ENCODE data around the gene TNNT3.

Gene TNNT3

GRCh38 chr11:1899090-1899489 is 20.4 kb upstream of the TNNT3 start:
- H3K4me1 ChIP-seq (ENCODE audit: control insufficient read depth, insufficient read depth, low read length): no peaks in the 10 kb centered on the region
- H3K4me3 ChIP-seq (ENCODE audit: insufficient read depth, low read depth, low read length): no peak overlapping the region
- no peaks in the 10 kb centered on the region for H3K27me3 ChIP-seq (ENCODE audit: control insufficient read depth, insufficient read depth, low read length, poor library complexity, severe bottlenecking)
- no peaks in the 10 kb centered on the region for H3K36me3 ChIP-seq (ENCODE audit: control insufficient read depth, insufficient read depth, low read length)
- WGBS, 2 experiments: 95 to 96% methylated on average over 4 of the region's 4 CpGs
- no peak overlapping the region for H3K27ac ChIP-seq (ENCODE audit: insufficient read depth, low read depth, low read length, poor library complexity, severe bottlenecking)
- no peaks in the 10 kb centered on the region for H3K9me3 ChIP-seq (ENCODE audit: control insufficient read depth, low read length)

GRCh38 chr11:1899686-1900085 is 19.8 kb upstream of the TNNT3 start:
- 93 to 97% methylated on average over 3 of the region's 5 CpGs for WGBS, 2 experiments
- Histone ChIP-seq H3K9me3 (ENCODE audit: control insufficient read depth, low read length) (no peaks in the 10 kb centered on the region), H3K4me3 (ENCODE audit: insufficient read depth, low read depth, low read length) (no peak overlapping the region), H3K27ac (ENCODE audit: insufficient read depth, low read depth, low read length, poor library complexity, severe bottlenecking) (no peak overlapping the region), H3K36me3 (ENCODE audit: control insufficient read depth, insufficient read depth, low read length) (no peaks in the 10 kb centered on the region), H3K4me1 (ENCODE audit: control insufficient read depth, insufficient read depth, low read length) (no peaks in the 10 kb centered on the region), H3K27me3 (ENCODE audit: control insufficient read depth, insufficient read depth, low read length, poor library complexity, severe bottlenecking) (no peaks in the 10 kb centered on the region)

- Histone ChIP-seq H3K9me3 (ENCODE audit: control insufficient read depth, low read length) (no peaks in the 10 kb centered on the region), H3K27me3 (ENCODE audit: control insufficient read depth, insufficient read depth, low read length, poor library complexity, severe bottlenecking) (no peaks in the 10 kb centered on the region), H3K4me3 (ENCODE audit: insufficient read depth, low read depth, low read length) (no peak overlapping the region), H3K36me3 (ENCODE audit: control insufficient read depth, insufficient read depth, low read length) (no peaks in the 10 kb centered on the region), H3K4me1 (ENCODE audit: control insufficient read depth, insufficient read depth, low read length) (no peaks in the 10 kb centered on the region), H3K27ac (ENCODE audit: insufficient read depth, low read depth, low read length, poor library complexity, severe bottlenecking) (no peak overlapping the region)
- 72 to 79% methylated on average over 4 to 5 of the region's 5 CpGs for WGBS, 2 experiments
These were observed 13.3 kb upstream of the TNNT3 start for GRCh38 chr11:1906181-1906580.

- Histone ChIP-seq H3K27ac (ENCODE audit: insufficient read depth, low read depth, low read length, poor library complexity, severe bottlenecking) (no peak overlapping the region), H3K4me1 (ENCODE audit: control insufficient read depth, insufficient read depth, low read length) (no peaks in the 10 kb centered on the region), H3K27me3 (ENCODE audit: control insufficient read depth, insufficient read depth, low read length, poor library complexity, severe bottlenecking) (no peaks in the 10 kb centered on the region), H3K4me3 (ENCODE audit: insufficient read depth, low read depth, low read length) (no peak overlapping the region), H3K9me3 (ENCODE audit: control insufficient read depth, low read length) (no peaks in the 10 kb centered on the region), H3K36me3 (ENCODE audit: control insufficient read depth, insufficient read depth, low read length) (no peaks in the 10 kb centered on the region)
- WGBS, 2 experiments: 78 to 79% methylated on average over 14 of the region's 14 CpGs
These were observed 12.7 kb upstream of the TNNT3 start for GRCh38 chr11:1906611-1907423.

- Histone ChIP-seq H3K27ac (ENCODE audit: insufficient read depth, low read depth, low read length, poor library complexity, severe bottlenecking) (no peak overlapping the region), H3K27me3 (ENCODE audit: control insufficient read depth, insufficient read depth, low read length, poor library complexity, severe bottlenecking) (no peaks in the 10 kb centered on the region), H3K9me3 (ENCODE audit: control insufficient read depth, low read length) (no peaks in the 10 kb centered on the region), H3K4me3 (ENCODE audit: insufficient read depth, low read depth, low read length) (no peak overlapping the region), H3K36me3 (ENCODE audit: control insufficient read depth, insufficient read depth, low read length) (no peaks in the 10 kb centered on the region), H3K4me1 (ENCODE audit: control insufficient read depth, insufficient read depth, low read length) (no peaks in the 10 kb centered on the region)
- 76 to 79% methylated on average over 9 of the region's 9 CpGs for WGBS, 2 experiments
These were observed 10.9 kb upstream of the TNNT3 start for GRCh38 chr11:1908618-1909017.

- 85 to 94% methylated on average over 7 of the region's 7 CpGs for WGBS, 2 experiments
- no peaks in the 10 kb centered on the region for H3K36me3 ChIP-seq (ENCODE audit: control insufficient read depth, insufficient read depth, low read length)
These were observed 10.0 kb upstream of the TNNT3 start for GRCh38 chr11:1909524-1909923.

GRCh38 chr11:1912289-1912878 is 7.1 kb upstream of the TNNT3 start:
- no peaks in the 10 kb centered on the region for H3K4me1 ChIP-seq (ENCODE audit: control insufficient read depth, insufficient read depth, low read length)
- WGBS, 2 experiments: 94 to 96% methylated on average over 13 of the region's 13 CpGs
- H3K27me3 ChIP-seq (ENCODE audit: control insufficient read depth, insufficient read depth, low read length, poor library complexity, severe bottlenecking): no peaks in the 10 kb centered on the region
- no peak overlapping the region for H3K27ac ChIP-seq (ENCODE audit: insufficient read depth, low read depth, low read length, poor library complexity, severe bottlenecking)
- no peak overlapping the region for H3K4me3 ChIP-seq (ENCODE audit: insufficient read depth, low read depth, low read length)
- no peaks in the 10 kb centered on the region for H3K9me3 ChIP-seq (ENCODE audit: control insufficient read depth, low read length)
- H3K36me3 ChIP-seq (ENCODE audit: control insufficient read depth, insufficient read depth, low read length): no peaks in the 10 kb centered on the region

More at GRCh38 chr11:1909524-1909923, 10.0 kb upstream of the TNNT3 start:
- H3K27me3 ChIP-seq (ENCODE audit: control insufficient read depth, insufficient read depth, low read length, poor library complexity, severe bottlenecking): no peaks in the 10 kb centered on the region
- no peaks in the 10 kb centered on the region for H3K4me1 ChIP-seq (ENCODE audit: control insufficient read depth, insufficient read depth, low read length)
- H3K9me3 ChIP-seq (ENCODE audit: control insufficient read depth, low read length): no peaks in the 10 kb centered on the region
- no peak overlapping the region for H3K27ac ChIP-seq (ENCODE audit: insufficient read depth, low read depth, low read length, poor library complexity, severe bottlenecking)
- H3K4me3 ChIP-seq (ENCODE audit: insufficient read depth, low read depth, low read length): no peak overlapping the region

GRCh38 chr11:1913271-1914060 is 6.0 kb upstream of the TNNT3 start:
- no peaks in the 10 kb centered on the region for H3K27me3 ChIP-seq (ENCODE audit: control insufficient read depth, insufficient read depth, low read length, poor library complexity, severe bottlenecking)
- no peaks in the 10 kb centered on the region for H3K4me1 ChIP-seq (ENCODE audit: control insufficient read depth, insufficient read depth, low read length)
- H3K9me3 ChIP-seq (ENCODE audit: control insufficient read depth, low read length): no peaks in the 10 kb centered on the region
- H3K4me3 ChIP-seq (ENCODE audit: insufficient read depth, low read depth, low read length): no peak overlapping the region
- WGBS, 2 experiments: 92 to 95% methylated on average over 31 of the region's 31 CpGs
- no peaks in the 10 kb centered on the region for H3K36me3 ChIP-seq (ENCODE audit: control insufficient read depth, insufficient read depth, low read length)
- H3K27ac ChIP-seq (ENCODE audit: insufficient read depth, low read depth, low read length, poor library complexity, severe bottlenecking): no peak overlapping the region

- WGBS, 2 experiments: 93 to 96% methylated on average over 2 of the region's 2 CpGs
- H3K27ac ChIP-seq (ENCODE audit: insufficient read depth, low read depth, low read length, poor library complexity, severe bottlenecking): no peak overlapping the region
- no peak overlapping the region for H3K4me3 ChIP-seq (ENCODE audit: insufficient read depth, low read depth, low read length)
- H3K9me3 ChIP-seq (ENCODE audit: control insufficient read depth, low read length): no peaks in the 10 kb centered on the region
- no peaks in the 10 kb centered on the region for H3K36me3 ChIP-seq (ENCODE audit: control insufficient read depth, insufficient read depth, low read length)
- no peaks in the 10 kb centered on the region for H3K27me3 ChIP-seq (ENCODE audit: control insufficient read depth, insufficient read depth, low read length, poor library complexity, severe bottlenecking)
- no peaks in the 10 kb centered on the region for H3K4me1 ChIP-seq (ENCODE audit: control insufficient read depth, insufficient read depth, low read length)
These were observed 3.7 kb upstream of the TNNT3 start for GRCh38 chr11:1915795-1916131.
